Ishikawa (cell line): ENCODE results near the gene CST7.

Source experiments
- CEBPB ChIP-seq: IDR thresholded peaks from 2 replicates; pipeline ENCODE4 v1.6.1; 2012
- CREB1 ChIP-seq: IDR thresholded peaks from 2 replicates; pipeline ENCODE4 v1.6.1; 2012; ENCODE audit warnings: low read depth
- EGR1 ChIP-seq: IDR thresholded peaks from 2 replicates; pipeline ENCODE4 v1.6.1; 2012
- EP300 ChIP-seq: IDR thresholded peaks from 2 replicates; pipeline ENCODE4 v1.6.1; 2012; ENCODE audit warnings: borderline replicate concordance
- FOXM1 ChIP-seq: IDR thresholded peaks from 2 replicates; pipeline ENCODE4 v1.6.1; 2012; ENCODE audit warnings: low read depth, borderline replicate concordance
- NFIC ChIP-seq: IDR thresholded peaks from 2 replicates; pipeline ENCODE4 v1.6.1; 2012
- RAD21 ChIP-seq: IDR thresholded peaks from 2 replicates; pipeline ENCODE4 v1.6.1; 2012; ENCODE audit warnings: low read depth
- TAF1 ChIP-seq: IDR thresholded peaks from 2 replicates; pipeline ENCODE4 v1.6.1; 2012; ENCODE audit warnings: low read depth, mild to moderate bottlenecking
- TCF12 ChIP-seq: IDR thresholded peaks from 2 replicates; pipeline ENCODE4 v1.6.1; 2012; ENCODE audit warnings: low read depth
- TEAD4 ChIP-seq: IDR thresholded peaks from 2 replicates; pipeline ENCODE4 v1.6.1; 2012
- YY1 ChIP-seq: IDR thresholded peaks from 2 replicates; pipeline ENCODE4 v1.6.1; 2012; ENCODE audit warnings: low read depth
- ZBTB7A ChIP-seq: IDR thresholded peaks from 2 replicates; pipeline ENCODE4 v1.6.1; 2012; ENCODE audit warnings: low read depth
- TF ChIP-seq, protein P1 (sequence below): IDR thresholded peaks from 2 replicates; pipeline ENCODE4 v1.6.1; 2012
- TF ChIP-seq, protein P2 (sequence below): IDR thresholded peaks from 2 replicates; pipeline ENCODE4 v1.6.1; 2012
- TF ChIP-seq, protein P3 (sequence below): IDR thresholded peaks from 2 replicates; pipeline ENCODE4 v1.6.1; 2012; ENCODE audit warnings: low read depth, mild to moderate bottlenecking

CST7 gene

DNA sequence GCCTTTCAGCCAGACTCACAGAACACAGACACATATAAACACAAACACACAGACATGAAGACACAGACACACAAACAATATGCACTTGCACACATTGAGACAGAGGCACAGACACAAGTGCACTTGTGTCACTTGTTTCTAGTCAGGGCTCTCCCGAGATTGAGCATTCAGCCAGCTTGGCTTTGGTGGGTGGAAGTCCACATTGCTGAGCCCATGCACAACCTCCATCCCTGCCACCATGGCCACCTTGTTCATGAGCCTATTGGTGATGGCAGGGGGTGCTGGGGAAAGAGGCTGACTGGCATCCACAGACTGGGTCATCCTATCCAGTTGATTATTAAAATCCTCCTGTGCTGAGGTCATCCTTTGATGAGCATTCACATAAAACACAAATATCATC lies 11.5 kb upstream of the CST7 start:
- TF ChIP-seq, protein P1, sequence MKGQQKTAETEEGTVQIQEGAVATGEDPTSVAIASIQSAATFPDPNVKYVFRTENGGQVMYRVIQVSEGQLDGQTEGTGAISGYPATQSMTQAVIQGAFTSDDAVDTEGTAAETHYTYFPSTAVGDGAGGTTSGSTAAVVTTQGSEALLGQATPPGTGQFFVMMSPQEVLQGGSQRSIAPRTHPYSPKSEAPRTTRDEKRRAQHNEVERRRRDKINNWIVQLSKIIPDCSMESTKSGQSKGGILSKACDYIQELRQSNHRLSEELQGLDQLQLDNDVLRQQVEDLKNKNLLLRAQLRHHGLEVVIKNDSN: no peak
- no peak for TF ChIP-seq TEAD4
- no peak for TF ChIP-seq FOXM1
- TF ChIP-seq, protein P2, sequence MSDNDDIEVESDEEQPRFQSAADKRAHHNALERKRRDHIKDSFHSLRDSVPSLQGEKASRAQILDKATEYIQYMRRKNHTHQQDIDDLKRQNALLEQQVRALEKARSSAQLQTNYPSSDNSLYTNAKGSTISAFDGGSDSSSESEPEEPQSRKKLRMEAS: no peak
- TF ChIP-seq TCF12: no peak
- no peak for TF ChIP-seq ZBTB7A

DNA sequence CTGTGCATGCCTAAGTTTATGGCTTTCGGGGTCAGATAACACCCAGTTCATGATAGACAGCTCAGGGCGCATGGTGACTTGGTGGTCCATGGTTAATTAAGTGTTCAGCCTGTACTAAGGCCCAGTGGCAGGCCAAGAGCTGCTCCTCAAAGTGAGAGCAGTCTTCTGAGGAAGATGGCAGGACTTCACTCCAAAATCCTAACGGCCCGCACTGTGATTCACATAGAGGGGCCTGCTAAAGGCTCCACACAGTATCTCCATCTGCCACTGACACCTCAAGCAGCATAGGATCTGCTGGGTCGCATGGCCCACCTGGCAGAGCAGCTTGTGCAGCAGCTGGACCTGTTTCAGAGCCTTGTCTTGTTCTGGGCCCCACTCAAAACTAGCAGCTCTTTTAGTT lies 10.6 kb upstream of the CST7 start:
- TF ChIP-seq CEBPB (no peak), TEAD4 (no peak), EP300 (no peak), EGR1 (no peak), RAD21 (no peak), ZBTB7A (no peak), FOXM1 (no peak), TAF1 (no peak), CREB1 (no peak), YY1 (no peak), NFIC (no peak)
- TF ChIP-seq, protein P1: no peak
- TF ChIP-seq, protein P2: no peak
- TF ChIP-seq, protein P3, sequence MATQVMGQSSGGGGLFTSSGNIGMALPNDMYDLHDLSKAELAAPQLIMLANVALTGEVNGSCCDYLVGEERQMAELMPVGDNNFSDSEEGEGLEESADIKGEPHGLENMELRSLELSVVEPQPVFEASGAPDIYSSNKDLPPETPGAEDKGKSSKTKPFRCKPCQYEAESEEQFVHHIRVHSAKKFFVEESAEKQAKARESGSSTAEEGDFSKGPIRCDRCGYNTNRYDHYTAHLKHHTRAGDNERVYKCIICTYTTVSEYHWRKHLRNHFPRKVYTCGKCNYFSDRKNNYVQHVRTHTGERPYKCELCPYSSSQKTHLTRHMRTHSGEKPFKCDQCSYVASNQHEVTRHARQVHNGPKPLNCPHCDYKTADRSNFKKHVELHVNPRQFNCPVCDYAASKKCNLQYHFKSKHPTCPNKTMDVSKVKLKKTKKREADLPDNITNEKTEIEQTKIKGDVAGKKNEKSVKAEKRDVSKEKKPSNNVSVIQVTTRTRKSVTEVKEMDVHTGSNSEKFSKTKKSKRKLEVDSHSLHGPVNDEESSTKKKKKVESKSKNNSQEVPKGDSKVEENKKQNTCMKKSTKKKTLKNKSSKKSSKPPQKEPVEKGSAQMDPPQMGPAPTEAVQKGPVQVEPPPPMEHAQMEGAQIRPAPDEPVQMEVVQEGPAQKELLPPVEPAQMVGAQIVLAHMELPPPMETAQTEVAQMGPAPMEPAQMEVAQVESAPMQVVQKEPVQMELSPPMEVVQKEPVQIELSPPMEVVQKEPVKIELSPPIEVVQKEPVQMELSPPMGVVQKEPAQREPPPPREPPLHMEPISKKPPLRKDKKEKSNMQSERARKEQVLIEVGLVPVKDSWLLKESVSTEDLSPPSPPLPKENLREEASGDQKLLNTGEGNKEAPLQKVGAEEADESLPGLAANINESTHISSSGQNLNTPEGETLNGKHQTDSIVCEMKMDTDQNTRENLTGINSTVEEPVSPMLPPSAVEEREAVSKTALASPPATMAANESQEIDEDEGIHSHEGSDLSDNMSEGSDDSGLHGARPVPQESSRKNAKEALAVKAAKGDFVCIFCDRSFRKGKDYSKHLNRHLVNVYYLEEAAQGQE: no peak

DNA sequence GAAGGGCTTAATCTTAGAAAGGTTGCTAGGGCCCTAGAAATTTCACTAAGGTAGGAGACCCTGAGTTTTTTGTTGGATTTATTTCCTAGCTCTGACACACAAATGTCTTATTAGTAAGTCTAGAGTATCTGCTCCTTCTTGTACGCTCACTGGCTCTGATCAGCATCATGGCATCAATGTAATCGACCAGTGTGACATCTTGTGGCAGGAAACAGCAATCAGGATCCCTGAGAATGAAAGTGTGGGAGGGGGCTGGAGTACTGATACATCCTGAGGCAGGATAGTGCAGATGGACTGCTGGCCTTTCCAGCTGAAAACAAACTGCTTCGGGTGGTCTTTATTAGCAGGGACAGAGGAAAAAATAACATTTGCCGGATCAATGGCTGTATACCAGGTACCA lies 10.0 kb upstream of the CST7 start:
- TF ChIP-seq, protein P1: no peak
- TF ChIP-seq RAD21 (no peak), CREB1 (no peak), TAF1 (no peak), YY1 (no peak), TCF12 (no peak), CEBPB (no peak), EP300 (no peak), FOXM1 (no peak), TEAD4 (no peak)
- TF ChIP-seq, protein P2: no peak
- TF ChIP-seq, protein P3: no peak

DNA sequence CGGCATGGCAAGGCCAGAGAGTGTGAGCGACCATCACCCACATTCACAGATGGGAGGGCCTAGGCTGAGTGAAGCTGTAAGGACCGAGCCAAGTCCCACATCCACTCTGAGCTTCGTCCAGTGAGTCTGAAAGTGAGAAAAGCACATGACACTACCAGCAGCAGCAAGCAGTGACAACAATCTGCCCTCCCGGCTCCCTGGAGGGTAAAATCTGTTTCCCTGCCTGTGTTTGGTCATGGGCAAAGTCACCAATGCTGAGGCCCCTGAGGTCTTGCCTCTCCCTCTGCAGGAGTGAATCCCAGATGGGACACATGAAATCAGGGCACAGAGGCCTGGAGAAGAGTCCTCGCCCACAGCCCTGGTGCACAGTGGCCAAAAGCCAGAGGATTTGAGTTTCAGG lies 6.4 kb upstream of the CST7 start:
- TF ChIP-seq ZBTB7A: no peak
- TF ChIP-seq FOXM1: no peak
- no peak for TF ChIP-seq TAF1
- no peak for TF ChIP-seq NFIC
- no peak for TF ChIP-seq TEAD4
- TF ChIP-seq CREB1: no peak
- TF ChIP-seq TCF12: no peak
- no peak for TF ChIP-seq RAD21
- TF ChIP-seq, protein P3: no peak

DNA sequence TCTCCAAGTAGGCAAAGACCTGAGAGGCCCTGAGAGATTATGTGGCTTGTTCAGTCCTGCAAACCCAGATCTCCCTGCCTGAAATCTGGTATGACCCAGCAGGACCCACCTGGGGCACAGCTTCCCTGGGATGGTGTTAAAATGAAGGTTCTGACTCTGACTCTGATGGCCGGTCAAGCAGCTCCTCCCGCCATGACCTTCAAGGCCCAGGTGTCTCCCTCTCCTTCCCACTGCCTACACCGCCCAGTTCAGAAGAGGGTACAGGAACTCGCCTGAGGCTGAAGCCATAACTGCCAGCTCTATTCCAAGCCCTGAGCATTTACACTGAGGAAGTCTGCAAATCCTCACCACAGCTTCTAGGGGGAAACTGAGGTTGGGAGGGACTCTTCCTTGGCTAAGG lies 5.9 kb upstream of the CST7 start:
- TF ChIP-seq, protein P2: no peak
- TF ChIP-seq CEBPB: no peak
- no peak for TF ChIP-seq TCF12
- TF ChIP-seq EGR1: no peak
- TF ChIP-seq NFIC: no peak
- no peak for TF ChIP-seq CREB1
- no peak for TF ChIP-seq YY1
- no peak for TF ChIP-seq EP300
- TF ChIP-seq FOXM1: no peak
- TF ChIP-seq TAF1: no peak
- TF ChIP-seq, protein P3: no peak
- no peak for TF ChIP-seq TEAD4
- TF ChIP-seq, protein P1: no peak
- TF ChIP-seq ZBTB7A: no peak
